Thyroid gland (tissue), 4 donors: ENCODE data around the gene TAF1B. TPM values are rescaled to one million over a fixed set of nuclear protein-coding genes. Genes with fewer than 3 reads are reported as not detected.

ENCODE experiments used
- DNase-seq, 2 donors: peaks; one replicate each; pipeline ENCODE4 v3.0.0-alpha.2; 2019
- H3K27ac ChIP-seq, 3 donors: fragments of 200-600 bp; sonication (generic); 1 replicate in 2 of 3; 2 replicates in 1 of 3; pipeline ENCODE4 v1.5.1; 2016 to 2019; ENCODE audit warnings: mild to moderate bottlenecking in 1 of 3, moderate library complexity in 1 of 3
- H3K27me3 ChIP-seq: fragments of 200-600 bp; sonication (generic); one replicate; pipeline ENCODE4 v1.5.1; 2019
- H3K36me3 ChIP-seq, 2 donors: fragments of 200-600 bp; sonication (generic); one replicate each; pipeline ENCODE4 v1.5.1; 2016 to 2019
- H3K4me1 ChIP-seq, 2 donors: fragments of 200-600 bp; sonication (generic); one replicate each; pipeline ENCODE4 v1.5.1; 2017 to 2019
- H3K4me3 ChIP-seq, 3 donors: fragments of 200-600 bp; sonication (generic); replicated peaks in 1 of 3; 1 replicate in 2 of 3; 2 replicates in 1 of 3; pipeline ENCODE4 v1.5.1; 2016; ENCODE audit warnings: mild to moderate bottlenecking in 1 of 3
- H3K9me3 ChIP-seq: fragments of 200-600 bp; sonication (generic); one replicate; pipeline ENCODE4 v1.5.1; 2017
- CTCF ChIP-seq, 6 experiments: fragments of 200-600 bp in 3 of 6; fragments of 450-650 bp in 3 of 6; sonication (generic) in 3 of 6; IDR thresholded peaks; one replicate each; pipeline ENCODE4 v1.5.1; 2016 to 2019; ENCODE audit warnings: antibody characterized with exemption in 6 of 6, mild to moderate bottlenecking in 2 of 6, inconsistent platforms in 1 of 6, moderate library complexity in 1 of 6
- POLR2A ChIP-seq, 2 donors: fragments of 450-650 bp; IDR thresholded peaks; one replicate each; pipeline ENCODE4 v1.6.1; 2017; ENCODE audit warnings: antibody characterized with exemption in 2 of 2, mild to moderate bottlenecking in 2 of 2, moderate library complexity in 1 of 2
- WGBS, 2 donors: methylation state at CpG; one replicate each; pipeline ENCODE4 v1.1.5; 2017; 5-methylcytosine and 5-hydroxymethylcytosine counted together
- intact Hi-C: fragments of 100-400 bp; cut with DNase I; formaldehyde crosslinking; loops from one replicate; pipeline ENCODE4 v1.15.1; 2023
- total RNA-seq, 4 donors: library from RNA; depleted of rRNA; stranded (reverse); fragments of >200 nt; gene quantifications; one replicate each; pipeline ENCODE4 v1.2.3, GENCODE V29; 2016

Gene TAF1B
- total RNA-seq, 4 donors from 2014 or later, result 18.6 to 33.9 (median 25.8) TPM

- 0% methylated on average over 1 to 2 of the region's 111 CpGs for WGBS, 2 donors
- Histone ChIP-seq H3K4me3 (peak within 1 kb of the TSS; percentile 16 to 82 (median 70)), H3K27ac (peak within 1 kb of the TSS in 1 of 3 donors; percentile 66), H3K27me3 (no peaks in the 10 kb centered on the region), H3K36me3 (no peaks in the 10 kb centered on the region), H3K4me1 (no peaks in the 10 kb centered on the region), H3K9me3 (no peaks in the 10 kb centered on the region)
- TF ChIP-seq CTCF (IDR thresholded peaks at IDR 0.05), result no peak
- TF ChIP-seq POLR2A (IDR thresholded peaks at IDR 0.05), result peak in 1 of 2 donors; percentile 77
- peak; percentile 92 to 93 for DNase-seq
- intact Hi-C loops, result no loop called here
Measured at GRCh38 chr2:9951522-9952285, 108.4 kb downstream of the TAF1B start, which contains the start of gene GRHL1. Gene GRHL1, plus strand, starts transcription at chr2:9951693. Its CDS starts 141 bp downstream, at chr2:9951834.

GRCh38 chr2:9952286-9952737 lies 109.0 kb downstream of the TAF1B start:
- H3K27me3 ChIP-seq, result no peaks in the 10 kb centered on the region
- peak; percentile 24 to 41 for DNase-seq
- H3K27ac ChIP-seq, result no peak overlapping the region
- TF ChIP-seq POLR2A (IDR thresholded peaks at IDR 0.05) (no peak), CTCF (IDR thresholded peaks at IDR 0.05) (no peak)
- 20 to 22% methylated on average over 15 of the region's 15 CpGs for WGBS, 2 donors
- intact Hi-C loops, result no loop called here
- H3K9me3 ChIP-seq, result no peaks in the 10 kb centered on the region
- H3K4me3 ChIP-seq, result peak overlapping the region in 2 of 3 donors; percentile 70 to 76
- no peaks in the 10 kb centered on the region for H3K4me1 ChIP-seq
- no peaks in the 10 kb centered on the region for H3K36me3 ChIP-seq

- H3K27me3 ChIP-seq, result no peaks in the 10 kb centered on the region
- no peaks in the 10 kb centered on the region for H3K36me3 ChIP-seq
- H3K4me1 ChIP-seq, result no peaks in the 10 kb centered on the region
- no peak overlapping the region for H3K27ac ChIP-seq
- no peak overlapping the region for H3K4me3 ChIP-seq
- no peak for DNase-seq
- 87 to 93% methylated on average over 8 of the region's 8 CpGs for WGBS, 2 donors
- TF ChIP-seq POLR2A (IDR thresholded peaks at IDR 0.05) (no peak), CTCF (IDR thresholded peaks at IDR 0.05) (no peak)
- no peaks in the 10 kb centered on the region for H3K9me3 ChIP-seq
- intact Hi-C loops, result no loop called here
Measured at GRCh38 chr2:9952856-9953503, 109.7 kb downstream of the TAF1B start.

- Histone ChIP-seq H3K27me3 (no peaks in the 10 kb centered on the region), H3K4me3 (no peak overlapping the region), H3K36me3 (no peaks in the 10 kb centered on the region), H3K27ac (no peak overlapping the region), H3K4me1 (no peaks in the 10 kb centered on the region), H3K9me3 (no peaks in the 10 kb centered on the region)
- no peak for DNase-seq
- WGBS, 2 donors, result 88 to 89% methylated on average over 3 of the region's 3 CpGs
- no peak for TF ChIP-seq POLR2A (IDR thresholded peaks at IDR 0.05)
- no peak for TF ChIP-seq CTCF (IDR thresholded peaks at IDR 0.05)
- intact Hi-C loops, result no loop called here
Measured at GRCh38 chr2:9954136-9954535, 110.9 kb downstream of the TAF1B start.

GRCh38 chr2:9958057-9958456 lies 114.8 kb downstream of the TAF1B start:
- Histone ChIP-seq H3K27me3 (no peaks in the 10 kb centered on the region), H3K36me3 (no peaks in the 10 kb centered on the region), H3K4me3 (no peak overlapping the region), H3K4me1 (no peaks in the 10 kb centered on the region), H3K9me3 (no peaks in the 10 kb centered on the region), H3K27ac (no peak overlapping the region)
- DNase-seq, result no peak
- intact Hi-C loops, result no loop called here
- no peak for TF ChIP-seq CTCF (IDR thresholded peaks at IDR 0.05)
- no peak for TF ChIP-seq POLR2A (IDR thresholded peaks at IDR 0.05)
- 90 to 91% methylated on average over 8 of the region's 8 CpGs for WGBS, 2 donors
